Fibroblast of mammary gland (primary cell): ENCODE results near the gene NUDT11.
"Not testable (repeated sequence)": the region's sequence is repeated elsewhere in the genome, so short reads cannot be mapped to it uniquely, and the experiment has no call there.

Experiments used
- DNase-seq: peaks from one replicate; pipeline ENCODE4 v3.0.0-alpha.2; 2010; ENCODE audit warnings: low read depth
- H3K4me3 ChIP-seq: 2 replicates; pipeline ENCODE4 v1.5.1; 2011; ENCODE audit warnings: low read depth, mild to moderate bottlenecking, low read length, moderate library complexity; ENCODE audit not compliant: control insufficient read depth
- TF ChIP-seq, protein P1 (sequence below): conservative IDR thresholded peaks from 2 replicates; pipeline ENCODE4 v1.5.1; 2011; ENCODE audit warnings: low read depth, low read length, inconsistent platforms; ENCODE audit not compliant: control insufficient read depth, insufficient read depth

NUDT11 gene

DNA sequence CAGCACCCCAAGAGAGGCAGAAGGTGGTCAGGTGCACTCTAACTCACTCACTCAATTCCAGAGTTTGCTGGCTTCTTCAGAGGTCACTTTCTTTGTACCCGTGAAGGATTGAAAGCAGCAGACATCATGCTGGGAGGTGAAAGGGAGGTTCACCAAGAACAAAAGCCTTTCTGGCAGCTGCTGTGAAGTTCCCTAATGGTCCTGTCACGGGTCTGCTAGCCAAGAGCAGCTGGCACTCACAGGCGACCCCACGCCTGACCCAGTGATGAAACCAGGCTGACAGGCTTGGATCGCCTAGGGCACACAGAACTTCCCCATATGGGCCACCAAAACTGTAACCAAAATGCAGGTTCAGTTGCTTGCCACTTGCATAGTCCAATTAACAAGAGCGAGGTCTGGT lies 11.8 kb downstream of the NUDT11 start:
- TF ChIP-seq, protein P1, sequence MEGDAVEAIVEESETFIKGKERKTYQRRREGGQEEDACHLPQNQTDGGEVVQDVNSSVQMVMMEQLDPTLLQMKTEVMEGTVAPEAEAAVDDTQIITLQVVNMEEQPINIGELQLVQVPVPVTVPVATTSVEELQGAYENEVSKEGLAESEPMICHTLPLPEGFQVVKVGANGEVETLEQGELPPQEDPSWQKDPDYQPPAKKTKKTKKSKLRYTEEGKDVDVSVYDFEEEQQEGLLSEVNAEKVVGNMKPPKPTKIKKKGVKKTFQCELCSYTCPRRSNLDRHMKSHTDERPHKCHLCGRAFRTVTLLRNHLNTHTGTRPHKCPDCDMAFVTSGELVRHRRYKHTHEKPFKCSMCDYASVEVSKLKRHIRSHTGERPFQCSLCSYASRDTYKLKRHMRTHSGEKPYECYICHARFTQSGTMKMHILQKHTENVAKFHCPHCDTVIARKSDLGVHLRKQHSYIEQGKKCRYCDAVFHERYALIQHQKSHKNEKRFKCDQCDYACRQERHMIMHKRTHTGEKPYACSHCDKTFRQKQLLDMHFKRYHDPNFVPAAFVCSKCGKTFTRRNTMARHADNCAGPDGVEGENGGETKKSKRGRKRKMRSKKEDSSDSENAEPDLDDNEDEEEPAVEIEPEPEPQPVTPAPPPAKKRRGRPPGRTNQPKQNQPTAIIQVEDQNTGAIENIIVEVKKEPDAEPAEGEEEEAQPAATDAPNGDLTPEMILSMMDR: no peak
- DNase-seq: no peak
- H3K4me3 ChIP-seq: no peak overlapping the region

DNA sequence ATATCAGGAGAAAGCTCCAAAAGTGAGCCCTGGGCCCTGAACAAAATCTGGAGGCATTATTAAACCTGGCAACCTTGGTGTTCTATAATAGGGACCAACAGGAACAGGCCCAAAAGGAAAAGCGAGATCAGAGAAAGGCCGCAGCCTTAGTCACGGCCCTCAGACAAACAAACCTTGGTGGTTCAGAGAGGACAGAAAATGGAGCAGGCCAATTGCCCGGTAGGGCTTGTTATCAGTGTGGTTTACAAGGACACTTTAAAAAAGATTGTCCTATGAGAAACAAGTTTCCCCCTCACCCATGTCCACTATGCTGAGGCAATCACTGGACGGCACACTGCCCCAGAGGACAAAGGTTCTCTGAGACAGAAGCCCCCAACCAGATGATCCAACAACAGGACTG lies 14.0 kb downstream of the NUDT11 start:
- not testable (repeated sequence) for DNase-seq, H3K4me3 ChIP-seq

GRCh38 chrX:51476930-51477329 lies 19.5 kb downstream of the NUDT11 start:
- no peak overlapping the region for H3K4me3 ChIP-seq
- DNase-seq: no peak
- TF ChIP-seq, protein P1: no peak

- TF ChIP-seq, protein P1: no peak
- DNase-seq: no peak
- no peak overlapping the region for H3K4me3 ChIP-seq
These were observed 33.1 kb downstream of the NUDT11 start for GRCh38 chrX:51463322-51463721.

DNA sequence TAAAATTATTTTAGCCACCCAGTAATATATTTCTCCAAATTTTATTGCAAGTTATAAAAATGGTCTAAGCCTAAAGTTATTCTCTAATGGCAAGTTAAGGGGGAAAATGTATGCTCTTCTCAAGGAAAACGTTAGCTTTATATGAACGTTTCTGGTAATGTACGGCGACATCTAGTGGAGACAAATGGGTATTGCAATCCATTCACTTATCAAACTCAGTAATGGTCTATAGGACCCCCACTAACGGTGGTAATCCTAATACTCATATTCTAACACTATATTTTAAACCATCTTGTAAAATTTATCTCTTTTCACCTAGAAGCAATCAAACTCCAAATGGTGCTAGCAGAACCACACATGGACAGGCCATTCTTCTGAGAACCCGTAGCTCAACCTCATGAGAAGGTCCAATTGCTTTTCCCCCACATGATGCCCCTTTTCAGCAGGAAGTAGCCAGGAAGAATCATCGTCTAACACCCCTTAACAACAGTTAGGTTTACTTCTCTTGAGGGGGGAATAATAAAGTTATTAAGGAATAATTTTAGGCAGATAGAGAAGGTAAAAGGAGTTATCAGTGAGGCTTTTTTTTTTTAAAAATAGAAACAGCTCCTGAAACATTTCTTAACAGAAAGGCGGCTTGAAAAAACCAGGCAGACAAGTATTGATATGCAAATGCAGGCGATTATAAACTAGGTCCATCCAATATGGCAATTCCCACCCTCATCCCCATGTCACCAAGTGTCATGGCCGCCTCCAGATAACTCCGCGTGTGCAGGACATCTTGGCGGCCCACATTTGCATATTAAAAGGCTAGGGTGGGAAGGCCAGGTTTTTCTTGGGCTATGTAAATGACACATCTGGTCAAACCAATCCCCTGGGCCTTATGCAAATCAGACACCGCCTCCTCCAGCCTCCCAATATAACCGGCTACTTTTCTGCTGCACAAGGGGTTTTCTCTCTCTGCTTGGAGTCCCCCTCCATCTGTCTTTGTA lies 35.0 kb downstream of the NUDT11 start:
- DNase-seq: peak; percentile 56
- H3K4me3 ChIP-seq: no peak overlapping the region

DNA sequence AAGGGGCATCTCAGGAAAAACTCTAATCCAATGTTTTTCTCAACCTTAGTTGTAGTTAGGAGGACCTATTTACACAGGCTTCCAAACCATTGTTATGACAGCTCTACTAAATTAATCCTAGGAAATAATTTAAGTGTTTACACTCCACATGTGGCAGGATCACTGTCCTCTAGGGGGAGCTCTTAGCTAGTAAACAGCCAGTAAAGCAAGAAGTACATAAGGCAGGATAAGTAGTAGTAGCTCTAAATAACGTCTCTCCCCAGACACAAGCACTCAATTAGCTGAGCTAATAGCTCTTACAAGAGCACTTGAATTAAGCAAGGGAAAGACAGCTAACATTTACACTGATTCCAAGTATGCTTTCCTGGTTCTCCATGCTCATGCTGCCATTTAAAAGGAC lies 37.3 kb downstream of the NUDT11 start:
- TF ChIP-seq, protein P1: peak; percentile 58
- peak; percentile 48 for DNase-seq
- H3K4me3 ChIP-seq: no peak overlapping the region

More for the DNA sequence above, 35.0 kb downstream of the NUDT11 start:
- TF ChIP-seq, protein P1: peak; percentile 82

GRCh38 chrX:51456814-51457213 lies 39.6 kb downstream of the NUDT11 start:
- DNase-seq: peak; percentile 1

More at GRCh38 chrX:51456814-51457213, 39.6 kb downstream of the NUDT11 start:
- TF ChIP-seq, protein P1: no peak
- H3K4me3 ChIP-seq: no peak overlapping the region
